Eye (tissue), 1 donor: ENCODE measurements around the gene NDUFS2.
A peak's percentile ranks its signal among the peaks of the same experiment; 100 is the strongest.

ENCODE experiments used
- DNase-seq: peaks from one replicate; pipeline ENCODE4 v3.0.0-alpha.2; 2015

The NDUFS2 gene

GRCh38 chr1:161172776-161173376 is 29.3 kb upstream of the NDUFS2 start:
- no peak for DNase-seq

GRCh38 chr1:161173711-161174110 is 28.5 kb upstream of the NDUFS2 start:
- no peak for DNase-seq

- DNase-seq, result no peak
Observed at GRCh38 chr1:161174911-161175310, 27.3 kb upstream of the NDUFS2 start.

- no peak for DNase-seq
Observed at GRCh38 chr1:161175771-161176453, 26.3 kb upstream of the NDUFS2 start.

GRCh38 chr1:161176468-161177111 is 25.6 kb upstream of the NDUFS2 start:
- DNase-seq, result no peak

- peak; percentile 97 for DNase-seq
Observed at GRCh38 chr1:161177112-161177935, 24.8 kb upstream of the NDUFS2 start, which contains the start of gene B4GALT3. Gene B4GALT3 (minus strand): TSS chr1:161177507. CDS start chr1:161176060, 1,447 bp downstream.

- no peak for DNase-seq
Observed at GRCh38 chr1:161177936-161178244, 24.3 kb upstream of the NDUFS2 start.

GRCh38 chr1:161179698-161180097 is 22.5 kb upstream of the NDUFS2 start:
- DNase-seq, result no peak

- peak; percentile 19 for DNase-seq
Observed at GRCh38 chr1:161180639-161181038, 21.5 kb upstream of the NDUFS2 start.

GRCh38 chr1:161182214-161182613 is 20.0 kb upstream of the NDUFS2 start:
- DNase-seq, result no peak

GRCh38 chr1:161185282-161185682 is 16.9 kb upstream of the NDUFS2 start:
- peak; percentile 31 for DNase-seq

GRCh38 chr1:161185732-161186311 is 16.3 kb upstream of the NDUFS2 start:
- no peak for DNase-seq

- DNase-seq, result no peak
Observed at GRCh38 chr1:161187311-161187710, 14.9 kb upstream of the NDUFS2 start.

- DNase-seq, result no peak
Observed at GRCh38 chr1:161188381-161188780, 13.8 kb upstream of the NDUFS2 start.

- no peak for DNase-seq
Observed at GRCh38 chr1:161189036-161189435, 13.1 kb upstream of the NDUFS2 start.

- DNase-seq, result peak; percentile 10
Observed at GRCh38 chr1:161190962-161191521, 11.1 kb upstream of the NDUFS2 start.

- no peak for DNase-seq
Observed at GRCh38 chr1:161191971-161192370, 10.2 kb upstream of the NDUFS2 start.

- DNase-seq, result peak; percentile 90
Observed at GRCh38 chr1:161192476-161193465, 9.4 kb upstream of the NDUFS2 start.

- DNase-seq, result no peak
Observed at GRCh38 chr1:161193561-161194235, 8.5 kb upstream of the NDUFS2 start.

GRCh38 chr1:161195171-161195570 is 7.0 kb upstream of the NDUFS2 start:
- no peak for DNase-seq

- no peak for DNase-seq
Observed at GRCh38 chr1:161196111-161196510, 6.1 kb upstream of the NDUFS2 start.
